Glutamatergic neuron (in vitro differentiated cells): ENCODE measurements around the gene OR1C1. TPM values are rescaled to one million over a fixed set of nuclear protein-coding genes. Genes with fewer than 3 reads are reported as not detected.
"Not testable (repeated sequence)": the region's sequence is repeated elsewhere in the genome, so short reads cannot be mapped to it uniquely, and the experiment has no call there.

ENCODE experiments used
- DNase-seq: peaks from one replicate; pipeline ENCODE4 v3.0.0; 2022
- H3K27ac Mint-ChIP-seq: one replicate; pipeline ENCODE4 v1.8.0; 2020; ENCODE audit warnings: mild to moderate bottlenecking, mixed read lengths, inconsistent platforms; ENCODE audit not compliant: unreplicated experiment
- H3K27me3 Mint-ChIP-seq: one replicate; pipeline ENCODE4 v1.8.0; 2020; ENCODE audit warnings: mild to moderate bottlenecking, moderate library complexity, mixed read lengths, inconsistent platforms; ENCODE audit not compliant: unreplicated experiment
- H3K36me3 Mint-ChIP-seq: one replicate; pipeline ENCODE4 v1.8.0; 2020; ENCODE audit warnings: mild to moderate bottlenecking, mixed read lengths, inconsistent platforms; ENCODE audit not compliant: unreplicated experiment
- H3K4me1 Mint-ChIP-seq: one replicate; pipeline ENCODE4 v1.8.0; 2020; ENCODE audit warnings: mild to moderate bottlenecking, low read depth, mixed read lengths, inconsistent platforms; ENCODE audit not compliant: unreplicated experiment
- H3K4me3 Mint-ChIP-seq: one replicate; pipeline ENCODE4 v1.8.0; 2020; ENCODE audit warnings: mild to moderate bottlenecking, mixed read lengths, inconsistent platforms; ENCODE audit not compliant: unreplicated experiment
- H3K9me3 Mint-ChIP-seq: one replicate; pipeline ENCODE4 v1.8.0; 2020; ENCODE audit warnings: mild to moderate bottlenecking, moderate library complexity, mixed read lengths, inconsistent platforms; ENCODE audit not compliant: unreplicated experiment
- CTCF ChIP-seq: fragments of 200-600 bp; sonication (generic); IDR thresholded peaks from one replicate; pipeline ENCODE4 v1.5.0; 2021; ENCODE audit not compliant: partially characterized antibody, unreplicated experiment
- total RNA-seq: library from RNA; stranded (reverse); fragmentation: NEBNext Ultra II Directional; extraction: Animal tissue kit (Norgen Biotek cat#: 25700); gene quantifications from one replicate; pipeline ENCODE4 v1.2.1, GENCODE V29; 2021; ENCODE audit not compliant: unreplicated experiment

OR1C1 gene
- total RNA-seq, 1 donor from 2014 or later: not detected

GRCh38 chr1:247747616-247748015 lies 12.7 kb downstream of the OR1C1 start:
- Mint-ChIP-seq H3K36me3 (peaks cover 7% of the 10 kb centered on the region), H3K9me3 (peaks cover 3% of the 10 kb centered on the region), H3K4me1 (no peaks in the 10 kb centered on the region), H3K4me3 (no peak overlapping the region), H3K27ac (no peak overlapping the region), H3K27me3 (no peaks in the 10 kb centered on the region)
- DNase-seq: no peak
- TF ChIP-seq CTCF: no peak

DNA sequence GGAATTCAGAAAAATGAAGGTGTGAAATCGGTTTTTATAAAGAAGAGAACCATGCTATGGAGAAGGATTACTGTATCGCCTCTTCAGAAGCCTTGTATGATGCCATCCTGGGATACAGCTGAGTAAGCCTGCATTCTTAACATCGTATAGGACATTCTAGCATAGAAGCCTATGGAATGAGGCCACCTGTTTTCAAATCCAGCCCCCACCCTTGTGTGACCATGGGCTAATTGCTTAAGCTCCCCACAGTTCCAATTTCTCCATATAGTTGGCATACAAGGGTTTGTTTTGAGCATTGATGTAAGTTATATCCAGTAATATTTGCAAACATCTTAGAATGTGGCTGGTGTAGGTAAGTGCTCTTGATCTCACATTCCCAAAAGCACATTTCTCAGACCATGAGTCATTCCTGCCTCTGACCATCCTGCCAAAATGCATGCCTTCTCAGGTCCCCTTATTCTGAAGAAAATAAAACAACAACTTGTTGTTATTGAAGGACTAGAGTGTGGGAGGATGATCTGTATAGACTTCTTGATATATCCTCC lies 13.9 kb downstream of the OR1C1 start:
- H3K36me3 Mint-ChIP-seq: peaks cover 7% of the 10 kb centered on the region
- no peaks in the 10 kb centered on the region for H3K4me1 Mint-ChIP-seq
- peaks cover 3% of the 10 kb centered on the region for H3K9me3 Mint-ChIP-seq
- H3K27me3 Mint-ChIP-seq: no peaks in the 10 kb centered on the region
- no peak for TF ChIP-seq CTCF
- DNase-seq: no peak
- H3K27ac Mint-ChIP-seq: no peak overlapping the region
- H3K4me3 Mint-ChIP-seq: no peak overlapping the region

- not testable (repeated sequence) for H3K36me3 Mint-ChIP-seq, H3K9me3 Mint-ChIP-seq, H3K4me1 Mint-ChIP-seq, H3K27me3 Mint-ChIP-seq, DNase-seq, H3K27ac Mint-ChIP-seq, H3K4me3 Mint-ChIP-seq
These were observed 18.1 kb downstream of the OR1C1 start for GRCh38 chr1:247742215-247742760.

DNA sequence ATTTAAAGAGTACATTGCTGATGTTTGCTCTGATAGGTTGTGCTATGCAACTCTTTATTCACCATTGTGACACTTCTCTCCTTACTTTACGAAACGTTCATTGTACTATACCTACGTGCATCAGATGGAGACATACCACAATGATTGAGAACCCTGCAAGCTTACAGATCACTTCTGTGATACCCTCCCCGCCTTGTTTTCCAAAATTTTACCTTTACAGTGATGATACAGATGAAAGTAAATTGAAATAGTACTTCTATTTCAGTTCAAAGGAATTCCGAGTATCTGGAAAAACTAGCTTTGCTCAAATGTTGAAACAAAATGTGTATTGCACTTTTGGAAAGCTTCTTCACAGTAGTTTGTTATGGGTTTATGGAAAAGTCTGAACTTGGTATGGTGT lies 18.6 kb downstream of the OR1C1 start:
- Mint-ChIP-seq H3K9me3 (no peaks in the 10 kb centered on the region), H3K27ac (no peak overlapping the region), H3K4me1 (no peaks in the 10 kb centered on the region), H3K36me3 (no peaks in the 10 kb centered on the region), H3K4me3 (no peak overlapping the region), H3K27me3 (no peaks in the 10 kb centered on the region)
- no peak for TF ChIP-seq CTCF
- no peak for DNase-seq

GRCh38 chr1:247740721-247741120 lies 19.6 kb downstream of the OR1C1 start:
- TF ChIP-seq CTCF: no peak
- H3K36me3 Mint-ChIP-seq: no peaks in the 10 kb centered on the region
- H3K4me3 Mint-ChIP-seq: no peak overlapping the region
- no peaks in the 10 kb centered on the region for H3K27me3 Mint-ChIP-seq
- no peaks in the 10 kb centered on the region for H3K4me1 Mint-ChIP-seq
- no peak for DNase-seq
- H3K9me3 Mint-ChIP-seq: no peaks in the 10 kb centered on the region
- H3K27ac Mint-ChIP-seq: no peak overlapping the region
